ENCODE data around the gene FLOT1.

FLOT1 gene

GRCh38 chr6:30732237-30732943 lies 10.1 kb downstream of the FLOT1 start:
- no peak for TF ChIP-seq CTCF (conservative IDR thresholded peaks at IDR 0.05; ENCODE audit: low read depth, low read length)
- no peak for DNase-seq (ENCODE audit: low read depth)
- H3K4me3 ChIP-seq (ENCODE audit: low read depth, low read length) = no peak overlapping the region

GRCh38 chr6:30730601-30731435 lies 11.7 kb downstream of the FLOT1 start:
- peak; percentile 45 for DNase-seq (ENCODE audit: low read depth)
- TF ChIP-seq CTCF (conservative IDR thresholded peaks at IDR 0.05; ENCODE audit: low read depth, low read length) = peak; percentile 50
- H3K4me3 ChIP-seq (ENCODE audit: low read depth, low read length) = no peak overlapping the region

GRCh38 chr6:30727920-30728553 lies 14.4 kb downstream of the FLOT1 start:
- TF ChIP-seq CTCF (conservative IDR thresholded peaks at IDR 0.05; ENCODE audit: low read depth, low read length) = peak; percentile 62
- DNase-seq (ENCODE audit: low read depth) = peak; percentile 80
- no peak overlapping the region for H3K4me3 ChIP-seq (ENCODE audit: low read depth, low read length)

GRCh38 chr6:30726506-30727413 lies 15.7 kb downstream of the FLOT1 start:
- no peak for DNase-seq (ENCODE audit: low read depth)
- TF ChIP-seq CTCF (conservative IDR thresholded peaks at IDR 0.05; ENCODE audit: low read depth, low read length) = no peak
- H3K4me3 ChIP-seq (ENCODE audit: low read depth, low read length) = no peak overlapping the region

- H3K4me3 ChIP-seq (ENCODE audit: low read depth, low read length) = no peak overlapping the region
- peak; percentile 37 for DNase-seq (ENCODE audit: low read depth)
- TF ChIP-seq CTCF (conservative IDR thresholded peaks at IDR 0.05; ENCODE audit: low read depth, low read length) = no peak
Measured at GRCh38 chr6:30725713-30726505, 16.6 kb downstream of the FLOT1 start.

All from choroid plexus epithelial cell (primary cell).